ENCODE results near the gene RPS13.
A peak's percentile ranks its signal among the peaks of the same experiment; 100 is the strongest.
"Not testable (repeated sequence)": the region's sequence is repeated elsewhere in the genome, so short reads cannot be mapped to it uniquely, and the experiment has no call there.

Gene RPS13

GRCh38 chr11:17102462-17102861, 25.0 kb upstream of the RPS13 start:
- H3K9ac ChIP-seq: no peak overlapping the region
- no peak for TF ChIP-seq CTCF (IDR thresholded peaks at IDR 0.05)
- H3K36me3 ChIP-seq (ENCODE audit: control insufficient read depth, insufficient read depth, low read length): no peaks in the 10 kb centered on the region
- H3K79me2 ChIP-seq: no peaks in the 10 kb centered on the region
- no peak overlapping the region for H3K4me2 ChIP-seq (ENCODE audit: low read length)
- no peak overlapping the region for H2AFZ ChIP-seq
- H3K9me3 ChIP-seq (ENCODE audit: control insufficient read depth, low read length): no peaks in the 10 kb centered on the region
- H3K27ac ChIP-seq: no peak overlapping the region
- H3K4me1 ChIP-seq: no peaks in the 10 kb centered on the region
- no peaks in the 10 kb centered on the region for H3K27me3 ChIP-seq (ENCODE audit: control insufficient read depth, insufficient read depth, low read length)
- no peak overlapping the region for H3K4me3 ChIP-seq (ENCODE audit: low read depth, low read length)

GRCh38 chr11:17098658-17099057, 21.2 kb upstream of the RPS13 start:
- H3K27ac ChIP-seq: no peak overlapping the region
- no peaks in the 10 kb centered on the region for H3K4me1 ChIP-seq
- H3K79me2 ChIP-seq: no peaks in the 10 kb centered on the region
- H3K36me3 ChIP-seq (ENCODE audit: control insufficient read depth, insufficient read depth, low read length): no peaks in the 10 kb centered on the region
- H3K4me2 ChIP-seq (ENCODE audit: low read length): no peak overlapping the region
- no peak overlapping the region for H3K4me3 ChIP-seq (ENCODE audit: low read depth, low read length)
- no peaks in the 10 kb centered on the region for H3K27me3 ChIP-seq (ENCODE audit: control insufficient read depth, insufficient read depth, low read length)
- TF ChIP-seq CTCF (IDR thresholded peaks at IDR 0.05): no peak
- H3K9me3 ChIP-seq (ENCODE audit: control insufficient read depth, low read length): no peaks in the 10 kb centered on the region
- no peak overlapping the region for H3K9ac ChIP-seq
- H2AFZ ChIP-seq: no peak overlapping the region

DNA sequence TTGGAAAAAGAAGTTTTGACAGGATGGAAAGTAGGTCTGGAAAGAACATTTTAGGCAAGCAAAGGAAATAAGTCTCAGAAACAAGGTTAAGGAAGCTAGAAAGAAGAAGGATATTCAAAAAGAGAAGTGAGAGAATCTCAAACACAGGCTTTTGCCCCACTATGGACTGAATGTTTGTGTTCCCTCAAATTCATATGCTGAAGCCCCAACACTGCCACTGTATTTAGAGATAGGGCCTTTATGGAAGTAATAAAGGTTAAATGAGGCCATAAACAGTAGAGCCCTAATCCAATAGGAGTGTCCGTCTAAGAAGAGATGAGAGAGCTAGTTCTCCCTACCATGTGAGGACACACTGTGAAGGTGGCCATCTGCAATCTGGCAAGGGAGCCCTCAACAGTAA, 20.6 kb upstream of the RPS13 start:
- Histone ChIP-seq H3K4me3 (ENCODE audit: low read depth, low read length) (no peak overlapping the region), H3K4me2 (ENCODE audit: low read length) (no peak overlapping the region), H3K79me2 (no peaks in the 10 kb centered on the region), H3K9me3 (ENCODE audit: control insufficient read depth, low read length) (no peaks in the 10 kb centered on the region), H3K36me3 (ENCODE audit: control insufficient read depth, insufficient read depth, low read length) (no peaks in the 10 kb centered on the region), H2AFZ (no peak overlapping the region), H3K4me1 (no peaks in the 10 kb centered on the region), H3K9ac (no peak overlapping the region), H3K27me3 (ENCODE audit: control insufficient read depth, insufficient read depth, low read length) (no peaks in the 10 kb centered on the region), H3K27ac (no peak overlapping the region)
- no peak for TF ChIP-seq CTCF (IDR thresholded peaks at IDR 0.05)

GRCh38 chr11:17085976-17086375, 8.5 kb upstream of the RPS13 start:
- not testable (repeated sequence) for H3K27me3 ChIP-seq (ENCODE audit: control insufficient read depth, insufficient read depth, low read length); H3K4me3 ChIP-seq (ENCODE audit: low read depth, low read length); H3K4me2 ChIP-seq (ENCODE audit: low read length); H3K9me3 ChIP-seq (ENCODE audit: control insufficient read depth, low read length); H2AFZ ChIP-seq; H3K27ac ChIP-seq; H3K36me3 ChIP-seq (ENCODE audit: control insufficient read depth, insufficient read depth, low read length); H3K9ac ChIP-seq; H3K4me1 ChIP-seq; H3K79me2 ChIP-seq

DNA sequence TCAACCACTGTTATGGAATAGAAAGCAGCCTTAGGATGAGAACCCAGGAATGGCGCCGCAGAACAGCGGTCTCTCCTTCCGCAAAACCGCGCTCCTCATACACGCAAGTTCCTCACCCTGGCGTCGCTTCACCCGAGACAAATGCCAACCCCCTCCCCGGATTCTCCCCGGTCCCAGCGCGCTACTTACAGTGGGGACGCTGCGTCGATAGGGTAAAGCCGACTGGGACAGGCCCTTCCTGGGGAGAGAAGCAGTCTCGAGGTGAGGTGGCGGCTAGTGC, 287 bp downstream of the RPS13 start:
- Histone ChIP-seq H3K9ac (peak overlapping the region; percentile 59), H3K36me3 (ENCODE audit: control insufficient read depth, insufficient read depth, low read length) (no peaks in the 10 kb centered on the region), H3K79me2 (peaks cover 6% of the 10 kb centered on the region), H3K27ac (peak overlapping the region; percentile 83), H3K4me3 (ENCODE audit: low read depth, low read length) (peak overlapping the region; percentile 71), H2AFZ (peak overlapping the region; percentile 65), H3K27me3 (ENCODE audit: control insufficient read depth, insufficient read depth, low read length) (no peaks in the 10 kb centered on the region), H3K4me2 (ENCODE audit: low read length) (peak overlapping the region; percentile 88), H3K4me1 (no peaks in the 10 kb centered on the region), H3K9me3 (ENCODE audit: control insufficient read depth, low read length) (no peaks in the 10 kb centered on the region)
- TF ChIP-seq CTCF (IDR thresholded peaks at IDR 0.05): no peak

All from parathyroid adenoma (tissue), 2 donors.